Kidney (tissue), 14 donors: ENCODE results near the gene SMAGP. TPM values are rescaled to one million over a fixed set of nuclear protein-coding genes. Genes with fewer than 3 reads are reported as not detected.

ENCODE experiments used
- DNase-seq, 5 donors: peaks; one replicate each; pipeline ENCODE4 v3.0.0-alpha.2; 2013 to 2020
- FAIRE-seq: peaks from 2 replicates; lab custom pipeline; 2012; peaks lifted over from hg19 to GRCh38; lab: Jason Lieb, UNC
- H3K27ac ChIP-seq, 2 donors: one replicate each; pipeline ENCODE4 v1.7.0; 2013; ENCODE audit warnings: low read depth in 2 of 2, low read length in 2 of 2, inconsistent platforms in 1 of 2
- H3K27me3 ChIP-seq: one replicate; pipeline ENCODE4 v1.7.1; 2013; ENCODE audit warnings: low read length, inconsistent platforms; ENCODE audit not compliant: control insufficient read depth, insufficient read depth
- H3K36me3 ChIP-seq, 3 donors: one replicate each; pipeline versions ENCODE4 v1.7.0 to v1.7.1; 2013; ENCODE audit warnings: low read length in 3 of 3, control low read depth in 1 of 3, inconsistent platforms in 1 of 3; ENCODE audit not compliant: insufficient read depth in 3 of 3, control insufficient read depth in 2 of 3
- H3K4me1 ChIP-seq, 3 donors: one replicate each; pipeline versions ENCODE4 v1.7.0 to v1.7.1; 2013; ENCODE audit warnings: low read length in 3 of 3, inconsistent platforms in 1 of 3, low read depth in 1 of 3; ENCODE audit not compliant: control insufficient read depth in 2 of 3, insufficient read depth in 2 of 3
- H3K4me3 ChIP-seq, 3 donors: one replicate each; pipeline versions ENCODE4 v1.7.0 to v1.8.1; 2013; ENCODE audit warnings: low read length in 3 of 3, control low read depth in 1 of 3, inconsistent platforms in 1 of 3
- H3K9ac ChIP-seq, 3 donors: one replicate each; pipeline versions ENCODE4 v1.7.0 to v1.7.1; 2013; ENCODE audit warnings: low read length in 3 of 3, control low read depth in 1 of 3, inconsistent platforms in 1 of 3
- H3K9me3 ChIP-seq, 3 donors: one replicate each; pipeline versions ENCODE4 v1.7.0 to v1.7.1; 2013; ENCODE audit warnings: low read length in 3 of 3, control low read depth in 1 of 3, inconsistent platforms in 1 of 3; ENCODE audit not compliant: control insufficient read depth in 2 of 3, insufficient read depth in 1 of 3
- intact Hi-C: fragments of 100-400 bp; cut with DNase I; formaldehyde crosslinking; loops from one replicate; pipeline ENCODE4 v1.11.1; 2022
- polyA plus RNA-seq: library from polyadenylated mRNA; stranded (reverse); fragments of 350-450 nt; fragmentation: Illumina TruSeq; extraction: RNeasy Lipid Tissue Mini Kit (QIAGEN cat#74804); gene quantifications from one replicate; pipeline ENCODE4 v1.2.3, GENCODE V29; 2014; ENCODE audit warnings: low read depth, low replicate concordance; ENCODE audit not compliant: insufficient read depth
- total RNA-seq: library from RNA; stranded (reverse); fragmentation: NEBNext Ultra II Directional; extraction: Animal tissue kit (Norgen Biotek cat#: 25700); gene quantifications from one replicate; pipeline ENCODE4 v1.2.1, GENCODE V29; 2021
- TF ChIP-seq, protein P1 (sequence below): IDR thresholded peaks from 3 replicates; pipeline ENCODE4 v1.5.1; 2012; ENCODE audit warnings: mild to moderate bottlenecking, moderate library complexity, borderline replicate concordance; ENCODE audit not compliant: insufficient read depth; ENCODE audit errors: extremely low read depth
- donor health status: control.
- donor health status: control.
- donor health status: control.
- donor health status: control.
- donor health status: control.
- donor health status: DM: yes; HTN: yes; CAD: no.
- donor health status: Normal renal cell carcinoma (clear cell type).

Gene SMAGP
- total and polyA plus RNA-seq, 2 donors from 2014 or later: 22.8 to 28.5 TPM

GRCh38 chr12:51246254-51246853 is 23.9 kb downstream of the SMAGP start:
- Histone ChIP-seq H3K27me3 (no peaks in the 10 kb centered on the region), H3K9me3 (no peaks in the 10 kb centered on the region), H3K36me3 (peaks cover 4 to 30% (median 14%) of the 10 kb centered on the region in 3 donors), H3K4me3 (peak overlapping the region in 1 of 3 donors; percentile 26), H3K9ac (peak overlapping the region in 1 of 3 donors; percentile 37), H3K4me1 (peaks cover 3 to 24% (median 6%) of the 10 kb centered on the region in 3 donors), H3K27ac (peak overlapping the region; percentile 61 to 79)
- intact Hi-C loops: no loop called here
- FAIRE-seq: no peak
- TF ChIP-seq, protein P1, sequence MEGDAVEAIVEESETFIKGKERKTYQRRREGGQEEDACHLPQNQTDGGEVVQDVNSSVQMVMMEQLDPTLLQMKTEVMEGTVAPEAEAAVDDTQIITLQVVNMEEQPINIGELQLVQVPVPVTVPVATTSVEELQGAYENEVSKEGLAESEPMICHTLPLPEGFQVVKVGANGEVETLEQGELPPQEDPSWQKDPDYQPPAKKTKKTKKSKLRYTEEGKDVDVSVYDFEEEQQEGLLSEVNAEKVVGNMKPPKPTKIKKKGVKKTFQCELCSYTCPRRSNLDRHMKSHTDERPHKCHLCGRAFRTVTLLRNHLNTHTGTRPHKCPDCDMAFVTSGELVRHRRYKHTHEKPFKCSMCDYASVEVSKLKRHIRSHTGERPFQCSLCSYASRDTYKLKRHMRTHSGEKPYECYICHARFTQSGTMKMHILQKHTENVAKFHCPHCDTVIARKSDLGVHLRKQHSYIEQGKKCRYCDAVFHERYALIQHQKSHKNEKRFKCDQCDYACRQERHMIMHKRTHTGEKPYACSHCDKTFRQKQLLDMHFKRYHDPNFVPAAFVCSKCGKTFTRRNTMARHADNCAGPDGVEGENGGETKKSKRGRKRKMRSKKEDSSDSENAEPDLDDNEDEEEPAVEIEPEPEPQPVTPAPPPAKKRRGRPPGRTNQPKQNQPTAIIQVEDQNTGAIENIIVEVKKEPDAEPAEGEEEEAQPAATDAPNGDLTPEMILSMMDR: no peak
- peak in 3 of 5 donors; percentile 12 to 51 (median 19) for DNase-seq

DNA sequence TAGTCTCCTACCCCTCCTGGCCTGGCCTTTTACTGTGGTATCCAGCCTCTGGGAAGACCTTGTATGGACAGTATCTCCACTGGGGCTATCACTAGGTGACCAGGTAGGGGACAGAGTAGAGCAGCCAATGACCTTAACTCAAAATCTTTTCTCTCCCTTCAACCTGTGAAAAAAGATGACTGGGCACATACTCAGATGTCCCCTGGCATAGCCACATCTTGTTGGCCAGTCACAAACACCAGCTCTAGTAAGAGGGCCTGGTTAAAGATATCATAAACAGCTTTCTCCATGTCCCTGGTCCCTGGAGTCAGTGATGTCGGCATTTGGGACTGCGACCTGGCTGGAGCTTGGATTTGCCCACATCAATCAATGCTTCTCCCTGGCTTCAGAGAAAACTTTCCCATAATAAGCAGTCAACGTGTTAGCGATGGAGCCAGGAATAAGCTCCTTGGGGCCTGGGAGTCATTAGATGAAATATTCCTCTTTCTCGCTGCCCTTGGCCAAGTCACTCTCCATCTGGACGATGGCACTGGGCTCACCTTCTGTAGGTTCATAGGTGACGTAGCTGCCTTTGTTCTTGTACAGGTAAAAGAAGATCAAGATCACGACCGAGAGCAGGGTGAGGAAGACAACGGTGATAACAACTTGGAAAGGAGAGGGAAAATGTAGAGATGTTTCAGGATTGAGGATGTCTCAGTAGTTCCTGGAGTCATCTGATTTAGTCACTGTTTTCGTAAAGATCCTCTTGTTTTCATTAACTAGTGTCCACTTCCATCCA is 24.6 kb downstream of the SMAGP start:
- DNase-seq (no peak), FAIRE-seq (no peak)
- no peaks in the 10 kb centered on the region for H3K9me3 ChIP-seq
- H3K4me1 ChIP-seq: peaks cover 3 to 25% (median 6%) of the 10 kb centered on the region in 3 donors
- TF ChIP-seq, protein P1: no peak
- peak overlapping the region; percentile 61 to 79 for H3K27ac ChIP-seq
- intact Hi-C loops: no loop called here
- peaks cover 4 to 37% (median 20%) of the 10 kb centered on the region in 3 donors for H3K36me3 ChIP-seq
- peak overlapping the region in 1 of 3 donors; percentile 26 for H3K4me3 ChIP-seq
- H3K9ac ChIP-seq: peak overlapping the region in 1 of 3 donors; percentile 37
- H3K27me3 ChIP-seq: no peaks in the 10 kb centered on the region

DNA sequence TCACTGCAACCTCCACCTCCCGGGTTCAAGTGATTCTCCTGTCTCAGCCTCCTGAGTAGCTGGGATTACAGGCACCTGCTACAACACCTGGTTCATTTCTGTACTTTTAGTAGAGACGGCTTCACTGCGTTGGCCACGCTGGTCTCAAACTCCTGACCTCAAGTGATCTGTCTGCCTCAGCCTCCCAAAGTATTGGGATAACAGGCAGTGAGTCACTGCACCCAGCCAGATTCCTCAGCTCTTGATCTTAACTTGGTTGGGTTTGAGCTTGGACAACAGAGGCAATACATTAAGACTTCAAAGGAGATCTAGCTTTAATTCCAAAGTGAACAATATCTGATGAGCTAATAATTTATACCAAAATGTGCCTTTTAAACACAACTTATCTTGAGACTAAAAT is 25.9 kb downstream of the SMAGP start:
- no peaks in the 10 kb centered on the region for H3K9me3 ChIP-seq
- H3K27ac ChIP-seq: no peak overlapping the region
- peaks cover 4 to 41% (median 23%) of the 10 kb centered on the region in 3 donors for H3K36me3 ChIP-seq
- FAIRE-seq (no peak), DNase-seq (no peak)
- no peak overlapping the region for H3K9ac ChIP-seq
- intact Hi-C loops: no loop called here
- TF ChIP-seq, protein P1: no peak
- H3K4me3 ChIP-seq: no peak overlapping the region
- H3K4me1 ChIP-seq: peaks cover 3 to 36% (median 6%) of the 10 kb centered on the region in 3 donors
- no peaks in the 10 kb centered on the region for H3K27me3 ChIP-seq
